ENCODE results near the gene SPANXB1.
"Not testable (repeated sequence)": the region's sequence is repeated elsewhere in the genome, so short reads cannot be mapped to it uniquely, and the experiment has no call there.

SPANXB1 gene, protein sequence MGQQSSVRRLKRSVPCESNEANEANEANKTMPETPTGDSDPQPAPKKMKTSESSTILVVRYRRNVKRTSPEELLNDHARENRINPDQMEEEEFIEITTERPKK

GRCh38 chrX:141002568-141002967, at the start of gene SPANXB1:
SPANXB1 (plus strand) TSS chrX:141002594; CDS start chrX:141002694, 100 bp downstream.
- H3K36me3 ChIP-seq (replicated peaks); in situ Hi-C loops (cut with MboI; ENCODE audit: low sequenced_read_pairs); H3K4me1 ChIP-seq; H3K27me3 ChIP-seq (ENCODE audit: low read depth); H3K9me3 ChIP-seq; H3K4me3 ChIP-seq; DNase-seq (ENCODE audit: low spot score in 2 of 2): not testable (repeated sequence)

DNA sequence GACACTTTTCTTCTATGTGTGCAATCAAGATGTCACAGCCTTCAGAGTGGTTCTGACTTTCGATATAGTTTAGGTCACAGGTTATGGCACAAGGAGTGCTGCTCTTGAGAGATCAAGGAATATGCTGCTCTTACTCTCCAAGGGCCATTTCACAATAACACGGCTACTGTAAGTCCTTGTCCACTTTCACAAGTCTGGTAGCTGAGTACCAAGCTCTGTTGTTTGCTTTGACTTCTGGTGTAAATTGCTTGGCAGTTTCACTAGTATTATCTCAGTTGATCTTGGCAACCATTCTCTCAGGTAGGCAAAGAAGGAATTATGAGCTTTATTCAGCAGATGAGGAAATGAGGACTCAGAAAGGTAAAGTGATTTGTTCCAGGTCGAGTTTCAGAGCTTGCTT, 35.4 kb upstream of the SPANXB1 start:
- Histone ChIP-seq H3K9me3 (no peaks in the 10 kb centered on the region), H3K36me3 (replicated peaks) (no peaks in the 10 kb centered on the region), H3K4me1 (no peaks in the 10 kb centered on the region), H3K4me3 (no peak overlapping the region), H3K27me3 (ENCODE audit: low read depth) (no peaks in the 10 kb centered on the region)
- in situ Hi-C loops (cut with MboI; ENCODE audit: low sequenced_read_pairs) = no loop called here
- DNase-seq (ENCODE audit: low spot score in 2 of 2) = no peak

- in situ Hi-C loops (cut with MboI; ENCODE audit: low sequenced_read_pairs) = no loop called here
- no peaks in the 10 kb centered on the region for H3K4me1 ChIP-seq
These were observed 31.1 kb upstream of the SPANXB1 start for GRCh38 chrX:140971099-140971795.

DNA sequence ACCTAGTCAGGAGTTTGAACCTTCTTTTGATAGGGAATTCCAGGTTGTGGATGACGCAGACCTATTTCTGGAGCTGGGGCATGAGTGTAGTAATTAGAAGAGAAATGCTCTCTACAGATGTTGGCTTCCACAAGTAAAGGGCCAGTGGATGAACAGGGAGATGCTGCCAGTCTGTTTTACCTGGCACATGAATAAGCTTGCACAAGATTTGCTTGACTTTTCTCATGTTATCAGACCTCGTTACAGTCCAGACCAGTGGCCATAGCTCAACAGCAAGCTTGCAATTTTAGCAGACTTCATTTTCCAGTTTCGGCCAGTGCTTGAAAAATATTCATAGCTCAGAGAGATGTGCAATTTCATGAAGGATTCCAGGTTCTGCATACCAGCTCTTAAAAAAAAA, 26.9 kb upstream of the SPANXB1 start:
- H3K27me3 ChIP-seq (ENCODE audit: low read depth) = no peaks in the 10 kb centered on the region; the same call in 1 of the 2 replicates
- no peak for DNase-seq (ENCODE audit: low spot score in 2 of 2)
- no peaks in the 10 kb centered on the region for H3K9me3 ChIP-seq
- in situ Hi-C loops (cut with MboI; ENCODE audit: low sequenced_read_pairs) = no loop called here
- H3K4me3 ChIP-seq = no peak overlapping the region
- H3K36me3 ChIP-seq (replicated peaks) = no peaks in the 10 kb centered on the region
- no peaks in the 10 kb centered on the region for H3K4me1 ChIP-seq

More at GRCh38 chrX:140971099-140971795, 31.1 kb upstream of the SPANXB1 start:
- no peaks in the 10 kb centered on the region for H3K9me3 ChIP-seq
- DNase-seq (ENCODE audit: low spot score in 2 of 2) = no peak
- H3K36me3 ChIP-seq (replicated peaks) = no peaks in the 10 kb centered on the region
- H3K27me3 ChIP-seq (ENCODE audit: low read depth) = no peaks in the 10 kb centered on the region
- no peak overlapping the region for H3K4me3 ChIP-seq

- no peak for DNase-seq (ENCODE audit: low spot score in 2 of 2)
- Histone ChIP-seq H3K27me3 (ENCODE audit: low read depth) (no peaks in the 10 kb centered on the region; the same call in 1 of the 2 replicates), H3K4me1 (no peaks in the 10 kb centered on the region), H3K36me3 (replicated peaks) (no peaks in the 10 kb centered on the region), H3K4me3 (no peak overlapping the region), H3K9me3 (no peaks in the 10 kb centered on the region)
- in situ Hi-C loops (cut with MboI; ENCODE audit: low sequenced_read_pairs) = no loop called here
These were observed 22.1 kb upstream of the SPANXB1 start for GRCh38 chrX:140980271-140980670.

- H3K4me1 ChIP-seq = no peaks in the 10 kb centered on the region
- H3K27me3 ChIP-seq (ENCODE audit: low read depth) = no peaks in the 10 kb centered on the region
- H3K9me3 ChIP-seq = no peaks in the 10 kb centered on the region
- no peaks in the 10 kb centered on the region for H3K36me3 ChIP-seq (replicated peaks)
- no peak for DNase-seq (ENCODE audit: low spot score in 2 of 2)
- H3K4me3 ChIP-seq = no peak overlapping the region
- in situ Hi-C loops (cut with MboI; ENCODE audit: low sequenced_read_pairs) = no loop called here
These were observed 18.7 kb upstream of the SPANXB1 start for GRCh38 chrX:140983730-140984129.

DNA sequence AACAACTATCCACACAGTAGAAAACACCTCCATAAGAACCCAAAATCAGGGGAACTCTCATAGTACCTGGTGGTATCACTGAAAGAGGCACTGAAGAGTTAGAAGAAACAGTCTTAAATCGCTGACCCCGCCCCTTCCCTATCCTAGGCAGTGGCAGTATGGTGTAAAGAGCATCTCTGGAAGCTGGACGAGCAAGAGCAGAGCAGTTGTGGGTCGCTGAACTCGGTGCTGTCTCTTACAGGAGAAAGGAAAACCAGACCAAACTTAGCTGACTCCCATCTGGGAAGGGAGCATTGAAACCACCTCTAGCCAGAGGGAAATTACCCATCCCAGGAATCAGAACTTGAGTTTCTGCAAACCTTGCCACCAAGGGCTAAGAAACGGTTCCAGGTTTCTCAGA, 2.8 kb downstream of the SPANXB1 start:
- in situ Hi-C loops (cut with MboI; ENCODE audit: low sequenced_read_pairs); H3K4me1 ChIP-seq; H3K36me3 ChIP-seq (replicated peaks); DNase-seq (ENCODE audit: low spot score in 2 of 2); H3K9me3 ChIP-seq; H3K27me3 ChIP-seq (ENCODE audit: low read depth); H3K4me3 ChIP-seq: not testable (repeated sequence)

GRCh38 chrX:141044246-141044645, 41.9 kb downstream of the SPANXB1 start:
- H3K36me3 ChIP-seq (replicated peaks); H3K9me3 ChIP-seq; H3K4me1 ChIP-seq; in situ Hi-C loops (cut with MboI; ENCODE audit: low sequenced_read_pairs); DNase-seq (ENCODE audit: low spot score in 2 of 2); H3K27me3 ChIP-seq (ENCODE audit: low read depth); H3K4me3 ChIP-seq: not testable (repeated sequence)

- H3K9me3 ChIP-seq; DNase-seq (ENCODE audit: low spot score in 2 of 2); in situ Hi-C loops (cut with MboI; ENCODE audit: low sequenced_read_pairs); H3K4me1 ChIP-seq; H3K27me3 ChIP-seq (ENCODE audit: low read depth); H3K36me3 ChIP-seq (replicated peaks); H3K4me3 ChIP-seq: not testable (repeated sequence)
These were observed 47.5 kb downstream of the SPANXB1 start for GRCh38 chrX:141049878-141050277.

GRCh38 chrX:141052098-141052497, 49.7 kb downstream of the SPANXB1 start:
- peak; percentile 3 to 10 for DNase-seq (ENCODE audit: low spot score in 2 of 2)
- in situ Hi-C loops (cut with MboI; ENCODE audit: low sequenced_read_pairs); H3K27me3 ChIP-seq (ENCODE audit: low read depth); H3K4me1 ChIP-seq; H3K9me3 ChIP-seq; H3K4me3 ChIP-seq; H3K36me3 ChIP-seq (replicated peaks): not testable (repeated sequence)

All from HAP-1 (cell line).